NCI-H526 treated with DMSO at 0.1 percent for 48 hours (cell line): Measurements from ENCODE around the gene SSTR3.
"Not testable (repeated sequence)": the region's sequence is repeated elsewhere in the genome, so short reads cannot be mapped to it uniquely, and the experiment has no call there.

Experiments
- DNase-seq: peaks from one replicate; lab custom pipeline; 2025; lab: John Stamatoyannopoulos, UW

Gene SSTR3

DNA sequence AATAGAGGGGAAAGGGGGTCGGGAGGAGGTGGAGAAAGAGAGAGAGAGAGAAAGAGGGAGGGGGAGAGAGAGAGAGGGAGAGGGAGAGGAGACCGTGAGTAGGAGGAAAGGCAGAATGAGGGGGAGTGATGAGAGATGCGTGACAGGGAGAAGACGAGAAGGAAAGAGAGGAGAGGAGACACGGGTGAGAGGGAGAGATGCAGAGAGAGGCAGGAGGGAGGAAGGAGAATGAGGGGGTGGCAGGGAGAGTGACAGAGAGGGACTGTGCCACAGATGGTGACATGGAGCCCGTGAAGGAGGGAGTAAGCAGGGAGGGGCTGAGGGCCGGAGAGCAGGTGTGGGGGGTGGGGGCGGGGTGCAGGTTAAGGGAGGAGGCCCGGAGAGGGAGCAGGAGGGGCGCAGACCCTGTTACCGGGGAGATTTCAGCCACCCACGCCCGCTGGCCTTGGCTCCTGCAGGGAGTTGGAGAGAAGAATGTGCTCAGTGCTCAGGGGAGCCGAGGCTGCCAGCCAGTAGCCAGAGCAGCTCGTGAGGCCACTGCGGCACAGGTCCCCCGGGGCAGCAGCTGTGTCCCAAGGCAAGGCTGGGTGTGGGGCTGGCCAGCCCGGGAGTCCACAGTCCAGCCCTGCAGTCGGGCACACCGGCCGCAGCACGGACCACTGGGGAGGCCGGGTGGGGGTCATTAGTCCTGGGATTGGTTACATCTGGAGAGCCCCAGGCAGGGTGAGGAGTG lies at the start of gene SSTR3:
Gene SSTR3 (minus strand): TSS at position 304 of the 733 bp plus-strand sequence. CDS start 4,674 bp downstream, outside the sequence.
- DNase-seq: no peak

GRCh38 chr22:37260901-37261336 lies 48.6 kb upstream of the SSTR3 start:
- DNase-seq: peak; percentile 15

DNA sequence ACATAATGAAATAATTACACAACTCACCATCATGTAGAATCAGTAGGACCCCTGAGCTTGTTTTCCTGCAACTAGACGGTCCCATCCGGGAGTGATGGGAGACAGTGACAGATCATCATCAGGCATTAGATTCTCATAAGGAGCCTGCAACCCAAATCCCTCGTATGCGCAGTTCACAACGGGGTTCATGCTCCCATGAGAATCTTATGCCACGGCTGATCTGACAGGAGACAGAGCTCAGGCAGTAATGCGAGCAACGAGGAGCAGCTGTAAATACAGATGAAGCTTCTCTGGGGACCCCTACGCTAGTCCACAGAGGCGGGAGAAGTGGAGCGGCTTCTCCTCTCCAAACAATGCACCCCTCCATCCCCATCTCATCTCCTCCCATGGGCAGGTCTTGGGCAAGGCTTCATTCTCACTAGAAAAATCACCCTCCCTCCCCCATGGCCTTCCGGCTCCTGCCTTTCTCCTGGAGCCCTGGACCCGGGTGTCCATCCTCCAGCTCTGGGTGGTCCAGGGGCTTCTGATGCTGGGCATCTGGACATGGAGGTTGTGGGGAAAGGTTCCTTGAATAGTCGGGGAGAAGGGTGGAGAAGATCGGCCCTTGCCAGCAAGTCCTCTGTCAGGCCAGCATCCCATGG lies 48.0 kb upstream of the SSTR3 start:
- DNase-seq: no peak

DNA sequence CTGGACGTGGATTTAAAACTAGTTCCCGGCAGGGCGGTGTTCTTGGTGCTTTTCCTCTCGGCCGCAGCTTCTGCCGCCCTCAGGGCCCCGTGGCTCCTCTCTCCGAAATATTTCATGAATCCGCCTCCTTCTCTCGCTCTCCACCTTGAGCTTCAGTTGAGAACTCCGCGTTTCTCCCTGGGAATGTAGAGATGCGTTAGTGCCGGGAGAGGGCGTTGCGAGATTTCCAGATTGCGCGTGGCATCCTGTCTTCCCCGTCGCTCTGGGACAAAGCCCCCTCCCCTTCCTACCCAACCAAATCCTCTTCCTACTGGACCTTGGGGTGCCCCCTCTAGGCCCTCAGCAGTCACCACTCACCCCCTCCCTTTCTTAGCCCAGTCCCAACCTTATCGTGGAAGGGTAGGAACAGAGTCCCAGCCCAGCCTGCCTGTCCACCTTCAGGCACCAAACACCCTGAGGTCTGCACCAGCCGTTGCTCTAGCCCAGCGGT lies 47.3 kb upstream of the SSTR3 start:
- DNase-seq: peak; percentile 37

DNA sequence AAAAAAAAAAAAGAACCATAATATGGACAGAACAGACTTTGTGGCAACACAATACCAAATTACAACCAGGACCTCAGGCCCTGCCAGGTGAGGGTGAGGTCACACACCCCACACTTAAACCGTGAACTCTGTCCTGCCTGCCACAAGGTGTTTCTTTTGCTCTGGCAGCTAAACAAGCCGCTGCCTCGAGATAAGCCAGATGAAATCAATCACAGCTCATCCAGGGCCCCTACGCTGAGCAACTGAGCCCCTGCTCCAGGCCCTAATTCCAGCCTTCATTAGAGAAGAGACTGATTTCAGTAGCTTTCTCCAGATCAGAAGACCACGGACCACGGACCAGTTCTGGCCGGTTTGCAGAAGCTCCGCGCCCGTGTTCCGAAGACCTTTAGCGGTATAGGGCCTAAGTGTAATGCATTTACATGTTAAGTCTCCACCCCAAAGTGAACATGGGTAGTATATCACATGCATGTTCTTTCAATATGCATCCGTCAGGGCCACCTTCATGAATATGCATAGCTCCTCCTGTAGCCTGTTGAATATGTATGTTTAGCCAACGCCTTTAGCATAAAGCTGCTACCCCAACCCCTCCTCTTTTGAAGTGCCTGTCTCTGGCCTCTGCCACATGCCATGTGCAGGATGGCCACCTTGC lies 46.6 kb upstream of the SSTR3 start:
- peak; percentile 73 for DNase-seq

- no peak for DNase-seq
These were observed 45.9 kb upstream of the SSTR3 start for GRCh38 chr22:37258005-37258752.

DNA sequence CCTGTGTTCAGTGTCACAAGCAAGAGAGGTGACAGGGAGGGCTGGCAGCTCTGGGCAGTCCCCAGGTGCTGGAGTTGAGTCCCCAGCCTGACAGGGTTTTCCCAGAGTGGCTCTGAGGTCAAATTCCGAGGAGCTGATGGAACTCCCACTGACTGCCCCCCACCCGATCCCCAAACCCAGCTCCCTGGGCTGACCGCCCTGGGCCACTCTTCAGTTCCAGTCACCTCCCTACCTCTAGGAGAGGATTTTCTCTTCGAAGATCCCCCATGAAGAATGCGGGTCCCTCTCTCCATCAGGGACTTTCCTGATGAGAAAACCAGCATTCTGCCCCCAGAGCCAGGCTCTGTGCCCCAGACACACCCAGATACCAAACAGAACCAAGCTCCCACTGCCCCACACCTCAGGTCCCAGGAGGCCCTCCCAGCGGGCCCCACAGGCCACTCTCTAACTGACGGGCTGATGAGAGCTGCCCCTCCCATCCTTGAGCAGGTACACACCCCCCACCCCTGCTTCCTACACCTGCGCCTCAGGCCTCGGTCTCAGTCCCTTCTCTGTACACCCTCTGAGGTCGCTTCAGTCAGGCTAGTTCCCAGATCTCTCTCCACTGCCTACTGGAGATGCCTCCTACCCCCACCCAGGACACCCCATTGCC lies 43.9 kb upstream of the SSTR3 start:
- no peak for DNase-seq

- no peak for DNase-seq
These were observed 43.3 kb upstream of the SSTR3 start for GRCh38 chr22:37255558-37256006.

DNA sequence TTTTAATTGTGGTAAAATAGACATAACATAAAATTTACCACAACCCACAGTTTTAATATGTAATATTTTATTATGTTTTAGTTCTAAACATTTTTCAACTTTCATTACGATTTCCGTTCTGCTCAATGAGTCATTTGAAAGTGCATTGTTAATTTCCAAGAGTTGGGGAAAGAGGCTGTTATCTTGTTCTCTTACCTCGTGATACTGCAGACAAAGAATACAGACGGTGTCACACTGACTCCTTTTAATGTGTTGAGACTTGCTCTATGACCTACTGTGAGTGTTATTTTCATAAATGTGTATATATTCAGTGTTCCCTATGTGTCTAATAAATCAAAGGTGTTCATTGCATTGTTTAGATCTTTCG lies 42.6 kb upstream of the SSTR3 start:
- DNase-seq: no peak

GRCh38 chr22:37254209-37254866 lies 42.1 kb upstream of the SSTR3 start:
- DNase-seq: no peak

DNA sequence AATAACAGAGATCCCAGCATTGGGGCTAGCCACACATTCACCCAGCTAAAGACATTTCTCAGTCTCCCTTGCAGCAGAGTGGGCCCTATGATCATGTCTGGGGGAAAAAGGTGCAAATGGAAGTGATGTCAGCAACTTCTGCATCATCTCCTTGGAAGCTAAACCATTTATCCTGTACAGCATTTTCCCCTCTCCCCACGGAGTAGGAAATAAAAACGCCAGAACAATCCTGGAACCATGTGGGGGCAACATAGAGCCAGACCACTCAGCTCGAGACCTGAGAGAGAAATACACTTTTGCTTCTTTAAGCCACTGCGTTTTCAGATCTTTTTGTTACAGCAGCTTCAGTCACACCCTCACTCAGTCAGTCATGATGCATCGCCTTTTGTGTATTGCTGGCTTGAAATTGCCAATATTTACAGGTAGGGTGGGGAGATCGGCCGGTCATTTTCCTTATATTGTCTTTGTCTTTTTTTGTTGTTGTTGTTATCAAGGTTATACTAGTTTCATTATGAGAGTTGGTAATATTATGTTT lies 40.9 kb upstream of the SSTR3 start:
- no peak for DNase-seq

- DNase-seq: not testable (repeated sequence)
These were observed 39.6 kb upstream of the SSTR3 start for GRCh38 chr22:37251836-37252235.

GRCh38 chr22:37249986-37250385 lies 37.7 kb upstream of the SSTR3 start:
- no peak for DNase-seq

DNA sequence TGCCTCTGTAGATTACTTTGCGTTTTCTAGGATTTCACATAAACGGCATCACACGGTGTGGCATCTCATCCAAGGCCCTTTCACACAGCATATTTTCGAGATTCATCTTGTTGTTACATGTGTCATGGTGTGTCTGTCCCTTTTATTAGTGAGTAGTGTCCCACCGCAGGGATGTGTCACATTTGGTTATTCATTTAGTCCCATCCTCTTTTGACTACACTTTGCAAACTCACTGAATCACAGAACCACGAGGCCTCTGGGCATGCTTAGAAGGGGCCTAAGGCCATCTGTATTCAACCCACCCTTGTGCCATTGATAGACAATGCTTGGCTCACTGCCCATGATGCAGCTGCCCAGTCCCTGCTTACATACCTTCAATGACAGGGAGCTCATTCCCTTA lies 36.0 kb upstream of the SSTR3 start:
- DNase-seq: peak; percentile 3

DNA sequence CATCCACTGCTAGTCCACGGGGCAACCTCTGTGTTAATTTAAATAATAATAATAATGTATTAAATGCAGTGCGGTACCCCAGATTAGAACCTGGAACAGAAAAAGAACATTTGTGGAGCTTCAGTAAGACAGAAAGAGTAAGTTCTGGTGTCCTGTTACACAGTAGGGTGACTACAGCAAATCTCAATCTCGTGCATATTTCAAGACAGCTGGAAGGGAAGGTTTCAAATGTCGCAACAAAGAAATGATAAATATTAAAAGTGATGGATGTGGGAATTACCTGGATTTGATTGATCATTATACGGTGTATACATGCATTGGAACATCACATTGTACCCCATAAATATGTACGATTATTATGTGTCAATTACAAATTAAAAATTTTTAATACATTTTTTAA lies 33.5 kb upstream of the SSTR3 start:
- DNase-seq: no peak

DNA sequence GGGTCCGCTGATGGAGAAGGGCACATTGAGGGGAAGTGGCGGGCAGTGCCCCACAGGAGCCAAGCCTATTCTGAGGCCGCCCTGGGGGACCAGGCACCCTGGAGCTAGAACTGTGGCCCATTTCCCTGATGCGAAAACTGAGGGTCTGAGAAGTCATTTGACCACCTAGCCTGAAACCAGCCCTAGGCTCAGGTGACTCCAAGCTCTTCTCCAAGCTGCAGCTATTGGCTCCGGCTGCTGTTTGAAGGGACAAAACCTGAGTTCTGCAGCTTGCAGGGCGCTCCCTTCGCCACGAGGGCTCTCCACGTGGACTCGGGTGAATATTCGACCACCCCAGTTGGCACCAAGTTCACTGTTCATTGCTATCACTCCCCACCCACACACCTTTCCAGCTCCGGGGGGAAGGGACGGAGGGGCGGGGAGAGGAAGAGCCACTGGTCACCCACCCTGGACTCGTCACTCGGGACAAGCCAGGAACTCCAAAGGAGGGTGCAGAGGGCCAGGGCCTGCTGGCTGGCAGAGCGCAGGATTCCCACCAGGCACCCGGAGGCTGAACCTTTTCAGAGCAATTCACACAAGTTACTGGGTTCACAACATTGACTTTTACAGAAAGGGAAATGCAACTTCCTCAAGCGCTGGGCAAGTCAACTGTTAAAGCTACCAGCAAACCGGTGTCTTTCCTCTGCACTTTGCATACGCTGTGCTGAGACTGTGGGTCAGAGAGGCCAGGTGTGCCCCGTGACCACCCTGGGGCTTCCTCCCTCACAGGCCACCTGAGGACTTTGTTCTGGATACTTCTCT lies 32.8 kb upstream of the SSTR3 start:
- peak; percentile 2 for DNase-seq

DNA sequence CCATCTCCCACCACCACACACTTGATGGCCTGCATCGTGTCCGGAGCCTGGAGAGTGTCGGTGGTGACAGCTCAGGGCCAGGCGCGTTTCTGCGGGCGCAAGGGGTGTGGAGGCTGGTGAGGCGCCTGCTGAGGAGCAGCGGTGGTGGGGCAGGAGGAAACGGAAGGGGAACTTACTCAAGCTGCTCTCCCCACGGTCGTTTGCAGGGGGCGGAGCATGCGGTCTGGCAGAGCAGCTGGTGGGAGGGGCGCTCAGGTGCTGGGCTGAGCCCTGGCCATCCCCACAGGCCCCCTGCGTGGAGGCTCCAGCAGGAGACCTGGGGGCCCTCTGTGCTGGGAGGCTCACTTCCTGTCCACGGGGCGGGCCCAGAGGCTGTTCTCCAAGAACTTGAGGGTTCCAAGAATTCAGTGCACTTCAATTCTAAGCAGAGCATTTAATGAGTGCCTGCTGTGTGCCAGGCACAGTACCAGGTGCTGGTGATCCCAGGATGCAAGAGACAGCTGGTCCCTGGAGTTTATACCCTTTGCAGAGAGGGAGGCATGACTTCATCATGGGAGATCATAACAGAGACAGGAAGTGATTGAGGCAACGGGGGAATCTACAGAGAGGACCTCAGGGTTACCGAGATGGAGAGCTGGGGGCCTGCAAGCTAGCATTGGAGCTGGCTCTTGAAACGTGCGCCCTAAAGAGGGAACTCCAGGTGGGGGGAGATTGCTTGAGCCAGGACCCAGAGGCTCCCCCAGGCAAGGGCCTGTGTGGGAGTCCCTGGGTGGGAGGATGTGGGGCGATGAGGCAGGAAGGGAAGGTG lies 32.0 kb upstream of the SSTR3 start, which contains the start of gene RAC2:
Gene RAC2 (minus strand): TSS at position 156 of the 808 bp plus-strand sequence. CDS start 121 bp downstream, at position 35.
- DNase-seq: no peak

- no peak for DNase-seq
These were observed 31.3 kb upstream of the SSTR3 start for GRCh38 chr22:37243402-37244113.
